Measurements from ENCODE around the gene KLF9.
"Not testable (repeated sequence)": the region's sequence is repeated elsewhere in the genome, so short reads cannot be mapped to it uniquely, and the experiment has no call there.

KLF9 gene

GRCh38 chr9:70405808-70406433 is 8.5 kb downstream of the KLF9 start:
- no peak for DNase-seq (ENCODE audit: low read depth, low spot score)

- no peak for DNase-seq (ENCODE audit: low read depth, low spot score)
Observed at GRCh38 chr9:70404261-70404660, 10.2 kb downstream of the KLF9 start.

GRCh38 chr9:70403618-70404025 is 10.8 kb downstream of the KLF9 start:
- DNase-seq (ENCODE audit: low read depth, low spot score) = no peak

- no peak for DNase-seq (ENCODE audit: low read depth, low spot score)
Observed at GRCh38 chr9:70403166-70403565, 11.3 kb downstream of the KLF9 start.

- no peak for DNase-seq (ENCODE audit: low read depth, low spot score)
Observed at GRCh38 chr9:70402213-70402612, 12.2 kb downstream of the KLF9 start.

- DNase-seq (ENCODE audit: low read depth, low spot score) = not testable (repeated sequence)
Observed at GRCh38 chr9:70401241-70401640, 13.2 kb downstream of the KLF9 start.

- DNase-seq (ENCODE audit: low read depth, low spot score) = no peak
Observed at GRCh38 chr9:70400107-70400892, 14.2 kb downstream of the KLF9 start.

- no peak for DNase-seq (ENCODE audit: low read depth, low spot score)
Observed at GRCh38 chr9:70399141-70399540, 15.3 kb downstream of the KLF9 start.

- no peak for DNase-seq (ENCODE audit: low read depth, low spot score)
Observed at GRCh38 chr9:70398145-70398556, 16.3 kb downstream of the KLF9 start.

GRCh38 chr9:70395652-70396051 is 18.8 kb downstream of the KLF9 start:
- no peak for DNase-seq (ENCODE audit: low read depth, low spot score)

GRCh38 chr9:70392850-70393249 is 21.6 kb downstream of the KLF9 start:
- DNase-seq (ENCODE audit: low read depth, low spot score) = no peak

- no peak for DNase-seq (ENCODE audit: low read depth, low spot score)
Observed at GRCh38 chr9:70392189-70392588, 22.3 kb downstream of the KLF9 start.

- DNase-seq (ENCODE audit: low read depth, low spot score) = no peak
Observed at GRCh38 chr9:70390933-70391341, 23.5 kb downstream of the KLF9 start.

- DNase-seq (ENCODE audit: low read depth, low spot score) = no peak
Observed at GRCh38 chr9:70389621-70390266, 24.7 kb downstream of the KLF9 start.

- no peak for DNase-seq (ENCODE audit: low read depth, low spot score)
Observed at GRCh38 chr9:70389188-70389587, 25.3 kb downstream of the KLF9 start.

GRCh38 chr9:70387663-70388062 is 26.8 kb downstream of the KLF9 start:
- DNase-seq (ENCODE audit: low read depth, low spot score) = no peak

- DNase-seq (ENCODE audit: low read depth, low spot score) = no peak
Observed at GRCh38 chr9:70385426-70385825, 29.0 kb downstream of the KLF9 start.

GRCh38 chr9:70382709-70383605 is 31.5 kb downstream of the KLF9 start:
- DNase-seq (ENCODE audit: low read depth, low spot score) = no peak

- no peak for DNase-seq (ENCODE audit: low read depth, low spot score)
Observed at GRCh38 chr9:70382046-70382708, 32.3 kb downstream of the KLF9 start.

GRCh38 chr9:70374962-70375618 is 39.4 kb downstream of the KLF9 start:
- no peak for DNase-seq (ENCODE audit: low read depth, low spot score)
